ENCODE data around the gene SRRT. TPM values are rescaled to one million over a fixed set of nuclear protein-coding genes. Genes with fewer than 3 reads are reported as not detected.

The SRRT gene
- total RNA-seq = 44.3 and 90.3 TPM in 2 replicates

GRCh38 chr7:100874577-100875355 is at the start of gene SRRT:
Gene SRRT (plus strand): TSS chr7:100875103. CDS start chr7:100875591, 488 bp downstream.

GRCh38 chr7:100827330-100828226 is 47.3 kb upstream of the SRRT start, which contains the start of gene EPHB4:
Gene EPHB4 (minus strand): TSS chr7:100827523. CDS start chr7:100827030, 493 bp downstream.

GRCh38 chr7:100852048-100852872 is 22.6 kb upstream of the SRRT start, which contains the start of gene SLC12A9:
Gene SLC12A9 (plus strand): TSS chr7:100852713. CDS start chr7:100854198, 1,485 bp downstream.

GRCh38 chr7:100867040-100867775 is 7.7 kb upstream of the SRRT start, which contains the start of gene TRIP6:
Gene TRIP6 (plus strand): TSS chr7:100867387. CDS start chr7:100867498, 111 bp downstream.

GRCh38 chr7:100888988-100889750 is 14.3 kb downstream of the SRRT start, which contains the start of gene UFSP1:
Gene UFSP1 (minus strand): TSS chr7:100889715. CDS start chr7:100889271, 444 bp downstream.

GRCh38 chr7:100895701-100895955 is 20.7 kb downstream of the SRRT start, which contains the start of gene ACHE:
Gene ACHE (minus strand): TSS chr7:100895888. CDS start chr7:100894232, 1,656 bp downstream.

Other genes with a start within 250 kb of the SRRT start
- gene TFR2, start 233.6 kb upstream of the SRRT start, total RNA-seq = 0.11 and 0.39 TPM in 2 replicates
- not detected in 2 replicates for gene ACTL6B, start 218.7 kb upstream of the SRRT start, total RNA-seq
- gene GNB2, start 201.4 kb upstream of the SRRT start, total RNA-seq = 257 and 267 TPM in 2 replicates
- gene GIGYF1, start 180.9 kb upstream of the SRRT start, total RNA-seq = 7.9 and 9.4 TPM in 2 replicates
- gene POP7, start 169.0 kb upstream of the SRRT start, total RNA-seq = 40.1 and 58.6 TPM in 2 replicates
- gene EPO, start 154.6 kb upstream of the SRRT start, total RNA-seq = not detected in 2 replicates
- gene ZAN, start 141.5 kb upstream of the SRRT start, total RNA-seq = under 0.01 TPM in 1 of 2 replicates, not detected in the other
- gene EPHB4, start 47.6 kb upstream of the SRRT start, total RNA-seq = 81.7 and 95.8 TPM in 2 replicates
- 16.4 and 18.4 TPM in 2 replicates for gene SLC12A9, start 22.4 kb upstream of the SRRT start, total RNA-seq
- 151 and 191 TPM in 2 replicates for gene TRIP6, start 7.7 kb upstream of the SRRT start, total RNA-seq
- 3.0 and 6.3 TPM in 2 replicates for gene UFSP1, start 14.6 kb downstream of the SRRT start, total RNA-seq
- gene ACHE, start 20.8 kb downstream of the SRRT start, total RNA-seq = 0.31 TPM in 1 of 2 replicates, not detected in the other
- not detected in 2 replicates for gene MUC3A, start 74.4 kb downstream of the SRRT start, total RNA-seq
- 1.7 TPM in 1 of 2 replicates, not detected in the other for gene MUC12, start 94.5 kb downstream of the SRRT start, total RNA-seq
- gene MUC17, start 145.0 kb downstream of the SRRT start, total RNA-seq = not detected in 2 replicates
- 6.0 and 13.6 TPM in 2 replicates for gene TRIM56, start 210.4 kb downstream of the SRRT start, total RNA-seq

Data from hair follicular keratinocyte (primary cell).